Jurkat, Clone E6-1 (cell line): ENCODE measurements around the gene GLI3.
A peak's percentile ranks its signal among the peaks of the same experiment; 100 is the strongest.

Experiments used
- DNase-seq: peaks from one replicate; pipeline ENCODE4 v3.0.0-alpha.2; 2011; ENCODE audit warnings: low read depth, low spot score
- H3K4me3 ChIP-seq: 2 replicates; pipeline ENCODE4 v1.5.1; 2011; ENCODE audit warnings: mild to moderate bottlenecking, low read length, control low read depth, moderate library complexity

GLI3 gene

GRCh38 chr7:41998041-41998440 lies 239.0 kb downstream of the GLI3 start:
- DNase-seq: no peak
- H3K4me3 ChIP-seq: no peak overlapping the region

GRCh38 chr7:41997151-41997550 lies 239.9 kb downstream of the GLI3 start:
- no peak overlapping the region for H3K4me3 ChIP-seq
- DNase-seq: no peak

- H3K4me3 ChIP-seq: no peak overlapping the region
- no peak for DNase-seq
These were observed 240.5 kb downstream of the GLI3 start for GRCh38 chr7:41996381-41997035.

- DNase-seq: no peak
- H3K4me3 ChIP-seq: no peak overlapping the region
These were observed 241.3 kb downstream of the GLI3 start for GRCh38 chr7:41995632-41996271.

GRCh38 chr7:41994746-41995110 lies 242.3 kb downstream of the GLI3 start:
- no peak for DNase-seq
- no peak overlapping the region for H3K4me3 ChIP-seq

GRCh38 chr7:41994036-41994745 lies 242.8 kb downstream of the GLI3 start:
- no peak for DNase-seq
- H3K4me3 ChIP-seq: no peak overlapping the region

- peak; percentile 26 for DNase-seq
- no peak overlapping the region for H3K4me3 ChIP-seq
These were observed 243.8 kb downstream of the GLI3 start for GRCh38 chr7:41992881-41993867.

GRCh38 chr7:41984888-41985287 lies 252.1 kb downstream of the GLI3 start:
- no peak overlapping the region for H3K4me3 ChIP-seq
- DNase-seq: no peak

- DNase-seq: no peak
- H3K4me3 ChIP-seq: no peak overlapping the region
These were observed 255.7 kb downstream of the GLI3 start for GRCh38 chr7:41981046-41982040.

GRCh38 chr7:41979834-41980307 lies 257.1 kb downstream of the GLI3 start:
- H3K4me3 ChIP-seq: no peak overlapping the region
- no peak for DNase-seq

- H3K4me3 ChIP-seq: no peak overlapping the region
- no peak for DNase-seq
These were observed 258.2 kb downstream of the GLI3 start for GRCh38 chr7:41978858-41979257.

GRCh38 chr7:41977661-41978060 lies 259.3 kb downstream of the GLI3 start:
- H3K4me3 ChIP-seq: no peak overlapping the region
- no peak for DNase-seq

GRCh38 chr7:41977151-41977651 lies 259.8 kb downstream of the GLI3 start:
- peak; percentile 28 for DNase-seq
- H3K4me3 ChIP-seq: no peak overlapping the region

GRCh38 chr7:41976411-41976810 lies 260.6 kb downstream of the GLI3 start:
- no peak for DNase-seq
- no peak overlapping the region for H3K4me3 ChIP-seq

- H3K4me3 ChIP-seq: no peak overlapping the region
- no peak for DNase-seq
These were observed 261.2 kb downstream of the GLI3 start for GRCh38 chr7:41975849-41976248.

- no peak overlapping the region for H3K4me3 ChIP-seq
- DNase-seq: no peak
These were observed 262.0 kb downstream of the GLI3 start for GRCh38 chr7:41974870-41975557.

- no peak for DNase-seq
These were observed 263.7 kb downstream of the GLI3 start for GRCh38 chr7:41973202-41973730.

More at GRCh38 chr7:41973202-41973730, 263.7 kb downstream of the GLI3 start:
- H3K4me3 ChIP-seq: no peak overlapping the region
